ENCODE measurements around the gene RASA3. TPM values are rescaled to one million over a fixed set of nuclear protein-coding genes. Genes with fewer than 3 reads are reported as not detected.

Gene RASA3
- total and polyA plus RNA-seq, 10 of the 15 experiments (the other 5 are each of a cell fraction or from before 2014, with no cell fraction given): 0.79 to 33.9 (median 17.6) TPM

DNA sequence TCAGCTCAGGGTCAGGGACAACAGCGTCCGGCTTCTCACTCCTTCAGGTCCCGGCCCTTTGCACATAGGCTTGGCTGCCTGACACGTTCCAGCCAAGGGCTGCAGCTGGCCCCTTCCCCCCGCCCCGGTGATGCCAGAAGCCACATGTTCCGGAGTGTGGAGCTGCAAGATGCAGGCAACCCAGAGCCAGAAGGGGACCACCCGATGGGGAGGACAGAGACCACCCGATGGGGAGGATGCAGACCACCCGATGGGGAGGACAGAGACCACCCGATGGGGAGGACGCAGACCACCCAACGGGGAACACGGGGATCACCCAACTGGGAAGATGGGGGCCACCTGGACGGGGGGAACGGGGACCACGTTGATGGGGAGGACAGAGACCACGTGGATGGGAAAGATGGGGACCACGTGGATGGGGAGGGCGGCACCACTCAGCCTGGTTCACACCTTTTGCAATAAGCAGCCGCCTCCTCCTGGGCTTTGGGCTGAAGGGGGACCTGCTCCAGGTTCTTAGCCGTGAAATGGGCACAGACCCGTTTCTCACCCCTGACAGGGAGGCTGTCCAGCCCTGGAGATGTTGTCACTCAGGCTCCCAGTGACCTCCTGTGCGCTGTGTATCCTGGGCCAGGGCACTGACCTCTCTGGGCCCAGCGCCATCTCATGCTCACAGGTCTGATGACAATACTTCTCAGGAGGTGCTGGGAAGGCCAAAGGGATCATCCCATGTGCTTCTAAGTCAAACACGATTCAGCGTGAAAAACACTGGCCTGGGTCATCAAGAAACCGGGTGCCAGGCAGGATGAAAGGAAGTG is 193.1 kb downstream of the RASA3 start:
- ChIA-PET SMC1A (ENCODE audit: uncharacterized antibody, unreplicated experiment) (no interaction called here), POLR2A (no interaction called here), CTCF (no interaction called here), RAD21 (ENCODE audit: unreplicated experiment) (no interaction called here)
- no peaks in the 10 kb centered on the region for H3K4me1 ChIP-seq (ENCODE audit: control insufficient read depth, insufficient read depth, low read length)
- in situ Hi-C loops (cut with MboI) (no loop called here), intact Hi-C loops (cut with micrococcal nuclease; ENCODE audit: unreplicated experiment) (no loop called here)
- no peaks in the 10 kb centered on the region for H3K36me3 ChIP-seq (ENCODE audit: control insufficient read depth in 2 of 2, insufficient read depth in 2 of 2, low read length in 1 of 2)
- ATAC-seq (no peak), FAIRE-seq (no peak), DNase-seq (ENCODE audit: low read depth, low spot score) (no peak)
- H3K27ac ChIP-seq (ENCODE audit: control insufficient read depth, insufficient read depth): no peak overlapping the region
- no peak overlapping the region for H3K4me2 ChIP-seq (ENCODE audit: control insufficient read depth, insufficient read depth)
- no peak overlapping the region for H3K4me3 ChIP-seq
- TF ChIP-seq, protein P1, sequence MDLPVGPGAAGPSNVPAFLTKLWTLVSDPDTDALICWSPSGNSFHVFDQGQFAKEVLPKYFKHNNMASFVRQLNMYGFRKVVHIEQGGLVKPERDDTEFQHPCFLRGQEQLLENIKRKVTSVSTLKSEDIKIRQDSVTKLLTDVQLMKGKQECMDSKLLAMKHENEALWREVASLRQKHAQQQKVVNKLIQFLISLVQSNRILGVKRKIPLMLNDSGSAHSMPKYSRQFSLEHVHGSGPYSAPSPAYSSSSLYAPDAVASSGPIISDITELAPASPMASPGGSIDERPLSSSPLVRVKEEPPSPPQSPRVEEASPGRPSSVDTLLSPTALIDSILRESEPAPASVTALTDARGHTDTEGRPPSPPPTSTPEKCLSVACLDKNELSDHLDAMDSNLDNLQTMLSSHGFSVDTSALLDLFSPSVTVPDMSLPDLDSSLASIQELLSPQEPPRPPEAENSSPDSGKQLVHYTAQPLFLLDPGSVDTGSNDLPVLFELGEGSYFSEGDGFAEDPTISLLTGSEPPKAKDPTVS (IDR thresholded peaks at IDR 0.05; ENCODE audit: low read depth, low read length): no peak
- TF ChIP-seq NFYB (IDR thresholded peaks at IDR 0.05; ENCODE audit: insufficient read depth, low read depth, low read length): no peak
- no peak for TF ChIP-seq BACH1 (IDR thresholded peaks at IDR 0.05; ENCODE audit: borderline replicate concordance)
- no peak for TF ChIP-seq MEF2A (IDR thresholded peaks at IDR 0.05; ENCODE audit: insufficient read depth, low read depth, low read length)
- no peak for TF ChIP-seq RB1 (IDR thresholded peaks at IDR 0.05; ENCODE audit: borderline replicate concordance)
- TF ChIP-seq IRF4 (IDR thresholded peaks at IDR 0.05; ENCODE audit: low read depth, low read length): no peak
- TF ChIP-seq WRNIP1 (IDR thresholded peaks at IDR 0.05; ENCODE audit: borderline replicate concordance, low read depth, low read length): no peak
- TF ChIP-seq, protein P2, sequence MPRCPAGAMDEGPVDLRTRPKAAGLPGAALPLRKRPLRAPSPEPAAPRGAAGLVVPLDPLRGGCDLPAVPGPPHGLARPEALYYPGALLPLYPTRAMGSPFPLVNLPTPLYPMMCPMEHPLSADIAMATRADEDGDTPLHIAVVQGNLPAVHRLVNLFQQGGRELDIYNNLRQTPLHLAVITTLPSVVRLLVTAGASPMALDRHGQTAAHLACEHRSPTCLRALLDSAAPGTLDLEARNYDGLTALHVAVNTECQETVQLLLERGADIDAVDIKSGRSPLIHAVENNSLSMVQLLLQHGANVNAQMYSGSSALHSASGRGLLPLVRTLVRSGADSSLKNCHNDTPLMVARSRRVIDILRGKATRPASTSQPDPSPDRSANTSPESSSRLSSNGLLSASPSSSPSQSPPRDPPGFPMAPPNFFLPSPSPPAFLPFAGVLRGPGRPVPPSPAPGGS (IDR thresholded peaks at IDR 0.05; ENCODE audit: borderline replicate concordance, insufficient read depth, low read depth, low read length, poor library complexity, severe bottlenecking): no peak
- no peak overlapping the region for H3K9ac ChIP-seq (ENCODE audit: control insufficient read depth, insufficient read depth, low read length)
- H3K9me3 ChIP-seq (replicated peaks; ENCODE audit: control insufficient read depth, insufficient read depth, low read length): no peaks in the 10 kb centered on the region
- no peaks in the 10 kb centered on the region for H3K79me2 ChIP-seq (ENCODE audit: control insufficient read depth, insufficient read depth, low read length)
- BruUV-seq (replicated peaks): no TSS peak
- H2AFZ ChIP-seq (ENCODE audit: control insufficient read depth, low read depth, low read length): no peak overlapping the region
- H4K20me1 ChIP-seq (ENCODE audit: control insufficient read depth, insufficient read depth): no peaks in the 10 kb centered on the region
- no peaks in the 10 kb centered on the region; a peak in 1 of 4 replicates for H3K27me3 ChIP-seq (replicated peaks in 1 of 2; ENCODE audit: control insufficient read depth in 2 of 2, insufficient read depth in 2 of 2, low read length in 1 of 2)
- 55% methylated on average over 27 of the region's 28 CpGs for WGBS (ENCODE audit: insufficient coverage, insufficient replicate concordance, low lambda C conversion rate, missing lambda C conversion rate)

All from GM12878 (cell line).